Left colon (tissue), 2 donors: ENCODE results near the gene ZNF467. TPM values are rescaled to one million over a fixed set of nuclear protein-coding genes. Genes with fewer than 3 reads are reported as not detected.

Source experiments
- ATAC-seq: fragments of 200-7000 bp; cut with Tn5 transposase; one replicate; pipeline ENCODE4 v1.9.1; 2020; ENCODE audit warnings: mild to moderate bottlenecking, moderate library complexity
- DNase-seq, 2 donors: peaks; one replicate each; pipeline ENCODE4 v3.0.0-alpha.2; 2020
- intact Hi-C, 2 donors: fragments of 100-400 bp; cut with DNase I in 1 of 2; cut with micrococcal nuclease in 1 of 2; formaldehyde crosslinking; loops; one replicate each; pipeline versions ENCODE4 v1.11.2 to v1.14.0; 2022; cut with DNase I, micrococcal nuclease
- total RNA-seq, 2 donors: library from RNA; stranded (reverse); fragmentation: NEBNext Ultra II Directional; extraction: Animal tissue kit (Norgen Biotek cat#: 25700); gene quantifications; one replicate each; pipeline ENCODE4 v1.2.1, GENCODE V29; 2021
- donor health status: DM: no; HTN: no; CAD: no.
- donor health status: DM: yes; HTN: yes; CAD: no.

ZNF467 gene
- total RNA-seq, 2 donors from 2014 or later: 1.5 to 6.0 TPM

DNA sequence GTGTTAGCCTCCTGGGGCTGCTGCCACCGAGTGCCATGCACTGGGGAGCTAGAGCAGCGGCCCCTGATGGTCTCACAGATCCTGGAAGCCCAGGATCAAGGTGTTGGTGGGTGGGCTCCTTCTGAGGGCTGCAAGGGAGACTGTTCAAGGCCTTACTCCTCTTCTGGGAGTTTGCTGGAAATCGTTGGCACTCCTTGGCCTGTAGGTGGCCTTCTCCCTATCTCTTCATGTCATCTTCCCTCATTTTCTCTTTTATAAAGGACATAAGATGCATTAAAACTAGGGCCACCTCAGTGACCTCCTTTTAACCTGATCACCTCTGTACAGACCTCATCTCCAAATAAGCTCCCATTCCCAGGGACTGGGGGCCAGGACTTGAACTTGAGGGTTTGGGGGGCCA lies 37.8 kb upstream of the ZNF467 start:
- intact Hi-C loops: no loop called here
- ATAC-seq (no peak), DNase-seq (no peak)

- DNase-seq (no peak), ATAC-seq (no peak)
- intact Hi-C loops: no loop called here
Observed at GRCh38 chr7:149809215-149809614, 35.8 kb upstream of the ZNF467 start.

DNA sequence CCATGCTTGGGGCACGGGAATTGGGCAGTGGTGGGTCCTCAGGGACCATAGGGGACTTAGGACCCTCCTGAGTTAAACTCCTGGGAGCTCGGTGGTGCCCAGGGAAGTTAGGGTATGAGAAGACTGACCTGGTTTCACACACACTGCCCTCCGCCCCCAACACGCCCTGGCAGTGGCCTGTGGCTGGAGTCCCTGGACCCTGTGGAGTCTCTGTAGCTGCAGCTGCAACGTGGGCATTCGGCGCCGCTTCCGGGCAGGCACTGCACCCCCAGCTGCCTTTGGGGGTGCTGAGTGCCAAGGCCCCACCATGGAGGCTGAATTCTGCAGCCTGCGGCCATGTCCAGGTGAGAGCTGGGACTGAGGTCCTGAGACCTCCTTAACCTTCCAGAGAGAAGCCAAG lies 34.9 kb upstream of the ZNF467 start:
- ATAC-seq (no peak), DNase-seq (no peak)
- intact Hi-C loops: no loop called here

DNA sequence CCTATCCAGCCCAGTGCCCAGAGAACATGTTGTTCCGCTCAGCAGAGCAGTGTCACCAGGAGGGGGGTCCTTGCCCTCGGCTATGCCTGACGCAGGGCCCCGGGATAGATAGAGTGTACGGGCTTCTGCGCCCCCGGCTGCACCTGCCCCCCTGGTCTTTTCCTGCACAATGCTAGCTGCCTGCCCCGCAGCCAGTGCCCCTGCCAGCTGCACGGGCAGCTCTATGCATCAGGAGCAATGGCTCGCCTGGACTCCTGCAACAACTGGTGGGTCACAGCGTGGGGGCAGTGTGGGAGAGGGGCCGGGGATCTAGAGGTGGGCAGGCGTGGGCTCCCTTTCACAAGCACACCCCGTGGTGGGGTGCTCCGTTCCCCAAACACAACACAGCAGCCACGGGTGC lies 33.3 kb upstream of the ZNF467 start:
- intact Hi-C loops: no loop called here
- no peak for DNase-seq
- no peak for ATAC-seq

GRCh38 chr7:149804106-149804505 lies 30.7 kb upstream of the ZNF467 start:
- DNase-seq (no peak), ATAC-seq (no peak)
- intact Hi-C loops: no loop called here

- ATAC-seq: no peak
- intact Hi-C loops: no loop called here
- DNase-seq: no peak
Observed at GRCh38 chr7:149803551-149804074, 30.2 kb upstream of the ZNF467 start.

DNA sequence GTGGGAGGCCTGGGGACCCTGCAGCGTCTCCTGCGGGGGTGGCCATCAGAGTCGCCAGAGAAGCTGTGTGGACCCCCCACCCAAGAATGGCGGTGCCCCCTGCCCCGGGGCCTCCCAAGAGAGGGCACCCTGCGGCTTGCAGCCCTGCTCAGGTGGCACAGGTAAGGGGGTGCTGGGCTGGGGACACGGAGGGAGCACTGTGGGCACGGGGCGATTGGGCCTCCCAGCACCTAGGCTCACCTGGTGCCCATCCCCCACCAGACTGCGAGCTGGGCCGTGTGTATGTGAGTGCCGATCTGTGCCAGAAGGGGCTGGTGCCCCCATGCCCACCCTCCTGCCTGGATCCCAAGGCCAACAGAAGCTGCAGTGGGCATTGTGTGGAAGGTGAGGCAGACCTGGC lies 29.6 kb upstream of the ZNF467 start:
- intact Hi-C loops: no loop called here
- no peak for DNase-seq
- no peak for ATAC-seq

- intact Hi-C loops: no loop called here
- ATAC-seq: no peak
- DNase-seq: no peak
Observed at GRCh38 chr7:149801816-149802215, 28.4 kb upstream of the ZNF467 start.

- intact Hi-C loops: no loop called here
- no peak for ATAC-seq
- DNase-seq: no peak
Observed at GRCh38 chr7:149801002-149801566, 27.7 kb upstream of the ZNF467 start.

- intact Hi-C loops: no loop called here
- DNase-seq (no peak), ATAC-seq (no peak)
Observed at GRCh38 chr7:149800169-149800555, 26.8 kb upstream of the ZNF467 start.

DNA sequence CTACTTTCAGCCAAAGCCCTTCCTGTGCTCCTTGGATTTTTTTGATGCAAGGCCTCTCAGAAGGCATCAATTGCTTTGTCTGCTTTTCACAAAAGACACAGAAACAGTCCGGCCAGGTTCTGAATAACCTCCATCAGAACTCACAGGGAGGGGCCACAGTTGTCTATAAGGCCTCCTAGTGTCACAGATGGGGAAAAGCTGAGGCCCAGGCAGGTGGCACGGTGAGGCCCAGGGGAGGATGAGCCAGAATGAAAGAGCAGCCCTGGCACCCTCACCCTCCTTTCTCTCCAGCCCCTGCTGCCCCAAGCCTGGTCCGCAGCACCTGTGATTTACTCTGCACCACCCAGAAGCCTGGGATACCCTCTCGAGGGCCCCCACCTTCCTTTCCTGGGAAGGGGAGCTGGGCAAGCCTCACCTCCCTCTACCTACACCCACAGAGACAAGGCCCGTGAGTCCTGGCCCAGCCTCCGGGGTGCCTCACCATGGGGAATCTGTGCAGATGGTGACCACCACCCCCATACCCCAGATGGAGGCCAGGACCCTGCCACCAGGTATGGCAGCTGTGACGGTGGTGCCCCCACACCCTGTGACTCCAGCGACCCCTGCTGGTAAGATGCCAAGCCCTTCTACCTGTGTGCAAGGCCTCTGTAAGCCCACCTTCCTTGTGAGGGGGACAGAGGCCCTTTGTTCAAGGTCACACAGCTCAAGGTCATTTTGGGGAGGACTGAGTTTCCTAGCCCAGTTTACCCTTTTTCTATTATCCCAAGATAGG lies 26.2 kb upstream of the ZNF467 start:
- DNase-seq (peak in 1 of 2 donors; percentile 66), ATAC-seq (no peak)
- intact Hi-C loops: no loop called here

DNA sequence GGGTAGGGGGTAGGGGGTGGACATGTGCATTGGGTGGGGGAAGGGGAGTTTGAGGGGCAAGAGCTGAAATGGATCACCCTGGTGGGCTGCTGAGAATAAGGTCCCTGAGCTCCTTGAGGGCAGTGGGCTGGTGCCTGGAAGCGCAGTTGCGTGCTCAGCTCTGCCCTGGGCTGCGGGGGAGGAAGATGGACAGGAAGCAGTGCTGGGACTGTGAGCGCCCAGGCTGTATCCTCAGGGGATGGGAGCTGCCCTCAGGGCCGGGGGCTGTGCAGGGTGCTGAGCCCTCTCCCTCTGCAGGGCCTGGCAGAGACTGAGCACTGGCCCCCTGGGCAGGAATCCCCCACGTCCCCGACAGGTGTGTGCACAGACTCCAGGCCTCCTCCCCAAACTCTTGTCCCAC lies 24.4 kb upstream of the ZNF467 start:
- ATAC-seq (no peak), DNase-seq (no peak)
- intact Hi-C loops: no loop called here

- ATAC-seq (no peak), DNase-seq (no peak)
- intact Hi-C loops: no loop called here
Observed at GRCh38 chr7:149796287-149796860, 23.0 kb upstream of the ZNF467 start.

DNA sequence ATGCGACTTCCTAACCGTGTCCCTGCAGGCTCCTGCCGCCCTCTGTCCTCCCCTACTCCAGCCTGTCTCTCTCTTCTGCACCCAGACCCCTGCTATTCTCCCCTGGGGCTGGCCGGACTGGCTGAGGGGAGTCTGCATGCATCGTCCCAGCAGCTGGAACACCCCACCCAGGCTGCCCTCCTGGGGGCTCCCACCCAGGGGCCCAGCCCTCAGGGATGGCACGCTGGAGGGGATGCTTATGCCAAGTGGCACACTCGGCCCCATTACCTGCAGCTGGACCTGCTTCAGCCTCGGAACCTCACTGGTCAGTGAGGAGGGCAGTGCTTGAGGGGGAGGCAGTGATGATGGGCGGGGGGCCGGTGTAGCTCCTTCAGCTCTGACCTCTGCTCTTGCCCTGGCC lies 21.7 kb upstream of the ZNF467 start:
- DNase-seq: no peak
- ATAC-seq: no peak
- intact Hi-C loops: no loop called here

GRCh38 chr7:149794661-149795060 lies 21.3 kb upstream of the ZNF467 start:
- intact Hi-C loops: no loop called here
- ATAC-seq: no peak
- DNase-seq: no peak

DNA sequence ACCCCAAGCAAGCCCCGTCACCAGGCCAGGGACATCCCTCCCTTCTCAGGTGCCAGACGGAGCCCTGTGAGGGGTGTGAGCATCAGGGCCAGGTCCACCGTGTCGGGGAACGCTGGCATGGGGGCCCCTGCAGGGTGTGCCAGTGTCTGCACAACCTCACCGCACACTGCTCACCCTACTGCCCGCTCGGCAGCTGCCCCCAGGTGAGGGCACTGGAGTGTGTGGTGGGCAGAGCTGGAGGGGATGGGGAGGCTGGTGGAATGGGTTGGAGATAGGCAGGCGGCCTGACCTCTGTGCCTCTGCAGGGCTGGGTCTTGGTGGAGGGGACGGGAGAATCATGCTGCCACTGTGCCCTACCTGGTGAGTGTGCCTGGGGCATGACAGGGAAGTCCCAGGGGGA lies 19.9 kb upstream of the ZNF467 start:
- DNase-seq (no peak), ATAC-seq (no peak)
- intact Hi-C loops: no loop called here

DNA sequence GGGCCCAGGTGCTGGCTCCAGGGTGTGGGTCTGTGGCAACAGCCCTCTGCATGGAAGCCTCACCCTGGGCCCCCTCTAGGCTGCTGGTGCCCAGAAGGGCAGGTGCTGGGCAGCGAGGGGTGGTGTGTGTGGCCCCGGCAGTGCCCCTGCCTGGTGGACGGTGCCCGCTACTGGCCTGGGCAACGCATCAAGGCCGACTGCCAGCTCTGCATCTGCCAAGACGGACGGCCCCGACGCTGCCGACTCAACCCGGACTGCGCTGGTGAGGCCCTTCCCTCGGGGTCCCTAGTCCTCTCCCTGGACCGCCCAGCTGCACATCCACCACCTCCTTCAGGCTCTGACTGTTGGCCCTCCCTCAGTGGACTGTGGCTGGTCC lies 18.8 kb upstream of the ZNF467 start:
- DNase-seq: no peak
- no peak for ATAC-seq

GRCh38 chr7:149791411-149792219 lies 18.2 kb upstream of the ZNF467 start:
- no peak for ATAC-seq
- no peak for DNase-seq
- intact Hi-C loops: no loop called here

More for the DNA sequence above, 18.8 kb upstream of the ZNF467 start:
- intact Hi-C loops: no loop called here

GRCh38 chr7:149790754-149791360 lies 17.5 kb upstream of the ZNF467 start:
- no peak for ATAC-seq
- intact Hi-C loops: no loop called here

More at GRCh38 chr7:149790754-149791360, 17.5 kb upstream of the ZNF467 start:
- DNase-seq: no peak
